HG02763 (cell line): Measurements from ENCODE around the gene ARHGEF2.

ENCODE experiments used
- ATAC-seq: cut with Tn5 transposase; IDR thresholded peaks from one replicate; pipeline ENCODE4 v1.9.1; 2021; ENCODE audit warnings: mild to moderate bottlenecking, moderate library complexity; ENCODE audit not compliant: unreplicated experiment

ARHGEF2 gene

GRCh38 chr1:155971910-155972809, 6.2 kb downstream of the ARHGEF2 start:
- no peak for ATAC-seq

GRCh38 chr1:155970531-155971167, 7.7 kb downstream of the ARHGEF2 start:
- no peak for ATAC-seq

GRCh38 chr1:155969377-155969791, 9.0 kb downstream of the ARHGEF2 start:
- no peak for ATAC-seq

GRCh38 chr1:155968670-155969069, 9.7 kb downstream of the ARHGEF2 start:
- ATAC-seq, result no peak

GRCh38 chr1:155968051-155968400, 10.3 kb downstream of the ARHGEF2 start:
- ATAC-seq, result no peak

GRCh38 chr1:155967341-155968050, 10.9 kb downstream of the ARHGEF2 start:
- no peak for ATAC-seq

- ATAC-seq, result no peak
Observed at GRCh38 chr1:155966750-155967149, 11.6 kb downstream of the ARHGEF2 start.

- no peak for ATAC-seq
Observed at GRCh38 chr1:155966135-155966534, 12.2 kb downstream of the ARHGEF2 start.

- no peak for ATAC-seq
Observed at GRCh38 chr1:155964193-155964592, 14.2 kb downstream of the ARHGEF2 start.

GRCh38 chr1:155962599-155963211, 15.6 kb downstream of the ARHGEF2 start:
- ATAC-seq, result no peak

- ATAC-seq, result no peak
Observed at GRCh38 chr1:155961937-155962336, 16.4 kb downstream of the ARHGEF2 start.

GRCh38 chr1:155960081-155960745, 18.1 kb downstream of the ARHGEF2 start:
- no peak for ATAC-seq

GRCh38 chr1:155957411-155957915, 20.9 kb downstream of the ARHGEF2 start:
- no peak for ATAC-seq

GRCh38 chr1:155954645-155955044, 23.7 kb downstream of the ARHGEF2 start:
- no peak for ATAC-seq

GRCh38 chr1:155952505-155952890, 25.8 kb downstream of the ARHGEF2 start:
- ATAC-seq, result no peak

- no peak for ATAC-seq
Observed at GRCh38 chr1:155951753-155952504, 26.4 kb downstream of the ARHGEF2 start.

GRCh38 chr1:155950829-155951228, 27.5 kb downstream of the ARHGEF2 start:
- ATAC-seq, result no peak

- no peak for ATAC-seq
Observed at GRCh38 chr1:155947741-155948140, 30.6 kb downstream of the ARHGEF2 start.

- no peak for ATAC-seq
Observed at GRCh38 chr1:155947292-155947691, 31.1 kb downstream of the ARHGEF2 start.
